Medulla oblongata (tissue), 1 donor: ENCODE data around the gene HECA.
"Not testable (repeated sequence)": the region's sequence is repeated elsewhere in the genome, so short reads cannot be mapped to it uniquely, and the experiment has no call there.

Experiments
- DNase-seq: peaks from one replicate; pipeline ENCODE4 v3.0.0-alpha.2; 2015; ENCODE audit errors: extremely low spot score

The HECA gene

GRCh38 chr6:139135578-139136545, 982 bp downstream of the HECA start:
- peak; percentile 45 for DNase-seq

DNA sequence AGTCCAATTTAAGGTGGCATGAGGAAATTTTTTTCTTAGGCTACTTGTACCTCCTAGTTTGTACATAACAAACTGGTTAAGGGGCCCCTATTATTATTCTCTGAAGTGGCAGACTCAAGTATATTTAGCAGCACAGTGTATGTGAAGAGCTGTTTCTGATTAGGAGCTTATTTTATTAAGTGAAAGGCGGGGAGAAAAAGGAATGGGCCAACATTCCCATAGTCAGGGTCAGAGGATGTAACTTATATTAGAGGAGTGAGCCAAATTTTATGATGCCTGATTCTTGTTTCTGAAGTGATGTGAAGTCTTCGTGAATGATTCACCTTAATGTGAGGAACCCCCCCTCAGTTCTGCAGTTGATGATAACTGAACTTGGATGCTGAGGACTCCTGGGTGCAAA, 2.8 kb downstream of the HECA start:
- no peak for DNase-seq

GRCh38 chr6:139140854-139141253, 6.0 kb downstream of the HECA start:
- DNase-seq = not testable (repeated sequence)

DNA sequence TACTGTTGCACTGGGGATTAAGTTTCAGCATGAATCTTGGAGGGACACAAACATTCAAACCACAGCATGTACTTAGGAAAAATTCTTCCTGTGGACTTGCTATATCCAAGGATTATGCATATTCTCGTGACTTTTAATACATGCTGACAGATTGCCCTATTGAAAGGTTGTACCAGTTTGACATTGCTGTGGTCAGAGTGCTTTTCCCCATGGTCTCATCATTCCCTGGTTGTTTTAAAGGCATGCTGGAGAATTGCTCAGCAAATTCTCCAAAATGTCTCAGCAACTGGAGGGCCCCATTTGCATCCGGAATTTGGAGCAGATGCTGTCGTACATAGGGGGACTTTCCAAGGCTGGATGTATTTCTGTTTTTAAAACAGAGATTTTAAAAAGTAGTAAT, 7.4 kb downstream of the HECA start:
- no peak for DNase-seq

GRCh38 chr6:139143111-139143510, 8.2 kb downstream of the HECA start:
- DNase-seq = no peak

GRCh38 chr6:139144490-139145085, 9.7 kb downstream of the HECA start:
- DNase-seq = no peak

- no peak for DNase-seq
Observed at GRCh38 chr6:139145661-139146060, 10.8 kb downstream of the HECA start.

DNA sequence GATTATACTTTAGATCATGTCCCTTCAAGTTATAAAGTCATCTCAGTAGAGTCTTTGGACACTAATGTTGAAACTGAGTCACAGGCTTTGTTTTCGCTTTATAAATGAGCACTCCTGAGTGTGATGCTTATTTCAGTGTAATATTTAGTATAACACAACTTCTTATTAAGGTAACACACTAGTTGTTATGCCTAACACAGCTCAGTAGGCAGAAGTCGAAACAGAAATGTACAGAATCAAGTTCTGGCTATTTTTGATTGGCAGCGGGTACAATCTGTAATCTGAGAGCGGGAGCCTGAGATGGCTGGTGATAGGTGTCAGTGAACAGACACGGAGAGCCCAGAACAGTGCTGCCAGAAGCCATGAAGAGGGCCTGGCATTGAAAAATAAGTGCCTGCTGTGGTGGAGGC, 11.4 kb downstream of the HECA start:
- no peak for DNase-seq

DNA sequence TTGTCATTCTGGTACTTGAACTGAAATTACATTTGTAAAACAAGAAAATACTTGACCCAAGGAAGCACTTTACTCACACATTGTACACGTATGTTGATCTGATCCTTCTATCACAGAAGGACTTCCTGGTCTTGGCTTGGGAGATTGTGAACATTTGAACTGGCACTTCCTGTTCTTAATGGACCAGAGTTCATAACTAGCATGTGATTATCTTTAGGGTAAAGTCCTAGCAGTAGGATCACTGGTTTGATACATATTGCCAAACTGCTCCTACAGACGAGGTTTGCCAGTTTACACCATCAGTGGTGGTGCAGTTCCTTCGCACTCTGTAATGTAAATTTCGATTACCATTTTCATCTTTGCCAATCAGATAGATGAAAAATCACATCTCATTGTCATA, 12.7 kb downstream of the HECA start:
- no peak for DNase-seq

GRCh38 chr6:139148557-139149235, 13.8 kb downstream of the HECA start:
- no peak for DNase-seq

DNA sequence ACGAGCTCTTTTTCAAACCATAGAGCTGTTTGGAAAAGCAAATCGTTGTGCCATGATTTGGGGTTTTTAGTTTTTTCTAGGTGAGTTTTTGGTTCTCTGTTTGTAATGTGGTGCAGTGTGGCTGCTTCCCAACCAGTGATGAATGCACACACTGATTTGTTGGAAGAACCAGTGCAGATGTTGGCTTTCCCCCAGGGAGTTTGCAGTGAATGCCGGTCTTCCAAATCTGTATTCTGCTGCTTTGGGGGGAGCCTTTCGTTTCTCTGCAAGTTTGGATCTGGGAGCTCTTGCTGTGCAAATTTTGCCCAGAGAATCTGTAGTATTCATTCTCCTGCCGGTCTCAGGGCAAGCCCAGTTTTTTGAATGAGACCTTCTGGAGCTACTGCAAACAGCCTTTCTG, 14.5 kb downstream of the HECA start:
- DNase-seq = peak; percentile 57

GRCh38 chr6:139150920-139151319, 16.0 kb downstream of the HECA start:
- DNase-seq = no peak

GRCh38 chr6:139151425-139152087, 16.7 kb downstream of the HECA start:
- no peak for DNase-seq

GRCh38 chr6:139152088-139152891, 17.4 kb downstream of the HECA start:
- no peak for DNase-seq

GRCh38 chr6:139152892-139153271, 18.0 kb downstream of the HECA start:
- DNase-seq = no peak

GRCh38 chr6:139153855-139154254, 19.0 kb downstream of the HECA start:
- DNase-seq = no peak

DNA sequence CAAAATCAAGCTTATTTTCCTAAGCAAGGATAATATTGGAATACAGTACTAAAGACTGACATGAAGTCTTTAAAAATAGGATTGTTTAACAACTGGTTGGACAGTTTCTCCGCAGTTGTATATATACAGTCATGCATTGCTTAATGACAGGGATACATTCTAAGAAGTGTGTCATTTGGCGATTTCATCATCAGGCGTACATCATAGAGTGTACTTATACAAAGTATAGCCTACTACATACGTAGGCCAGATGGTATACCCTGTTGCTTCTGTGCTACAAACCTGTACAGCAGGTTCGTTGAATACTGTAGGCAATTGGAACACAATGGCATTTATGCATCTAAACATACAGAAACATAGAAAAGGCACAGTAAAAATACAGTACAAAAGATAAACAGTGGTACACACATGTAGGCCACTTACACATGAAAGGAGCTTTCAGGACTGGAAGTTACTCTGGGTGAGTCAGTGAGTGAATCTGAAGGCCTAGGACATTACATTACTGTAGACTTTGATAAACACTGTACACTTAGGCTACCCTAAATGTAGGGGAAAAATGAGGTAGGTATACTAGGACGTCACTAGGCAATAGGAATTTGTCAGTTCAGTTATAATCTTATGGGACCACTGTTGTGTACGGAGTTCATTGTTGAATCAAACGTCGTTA, 20.1 kb downstream of the HECA start:
- no peak for DNase-seq

DNA sequence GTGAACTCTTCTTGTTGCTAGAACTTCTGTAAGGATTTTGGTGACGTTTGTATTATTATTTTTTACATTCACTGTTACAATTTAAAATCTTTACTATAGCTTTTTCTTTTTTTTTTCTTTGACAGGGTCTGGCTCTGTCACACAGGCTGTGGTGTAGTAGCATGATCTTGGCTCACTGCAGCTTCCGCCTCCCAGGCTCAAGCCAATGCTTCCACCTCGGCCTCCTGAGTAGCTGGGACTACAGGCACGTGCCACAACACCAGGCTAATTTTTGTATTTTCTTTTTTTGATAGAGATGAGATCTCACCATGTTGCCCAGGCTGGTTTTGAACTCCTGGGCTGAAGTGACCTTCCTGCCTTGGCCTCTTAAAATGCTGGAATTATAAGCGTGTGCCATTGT, 21.2 kb downstream of the HECA start:
- no peak for DNase-seq

GRCh38 chr6:139156551-139156950, 21.7 kb downstream of the HECA start:
- no peak for DNase-seq

DNA sequence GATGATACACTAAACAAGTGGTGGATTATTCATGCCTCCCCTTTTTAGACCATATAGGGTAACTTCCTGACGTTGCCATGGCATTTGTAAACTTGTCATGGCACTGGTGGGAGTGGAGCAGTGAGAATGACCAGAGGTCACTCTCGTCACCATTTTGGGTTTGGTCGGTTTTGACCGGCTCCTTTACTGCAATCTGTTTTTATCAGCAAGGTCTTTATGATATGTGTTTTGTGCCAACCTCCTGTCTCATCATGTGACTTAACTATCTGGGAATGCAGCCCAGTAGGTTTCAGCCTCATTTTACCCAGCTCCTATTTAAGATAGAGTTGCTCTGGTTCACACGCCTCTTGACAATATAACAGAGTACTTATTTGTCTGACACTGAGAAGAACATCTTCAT, 22.2 kb downstream of the HECA start:
- DNase-seq = not testable (repeated sequence)

DNA sequence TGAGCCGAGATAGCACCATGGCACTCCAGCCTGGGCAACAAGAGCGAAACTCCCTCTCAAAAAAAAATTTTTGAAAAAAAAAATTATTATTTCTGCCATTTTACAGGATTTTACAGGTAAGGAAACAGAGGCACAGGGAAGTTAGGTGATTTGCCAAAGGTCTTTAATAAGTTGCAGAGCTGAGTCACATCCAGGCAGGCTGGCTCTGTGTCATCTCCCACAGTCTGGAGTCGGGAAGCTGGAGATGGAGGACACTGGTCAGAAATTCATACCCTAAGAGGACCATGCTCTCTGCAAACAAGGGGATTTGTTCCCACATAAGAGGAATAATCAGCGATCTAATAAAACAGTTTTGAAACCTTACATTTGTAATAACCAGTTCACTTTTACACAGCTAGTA, 24.1 kb downstream of the HECA start:
- DNase-seq = no peak
